HG03432 (cell line): ENCODE measurements around the gene LKAAEAR1.

Experiments used
- ATAC-seq: cut with Tn5 transposase; IDR thresholded peaks from one replicate; pipeline ENCODE4 v1.9.1; 2021; ENCODE audit warnings: mild to moderate bottlenecking, moderate library complexity; ENCODE audit not compliant: unreplicated experiment

Gene LKAAEAR1

DNA sequence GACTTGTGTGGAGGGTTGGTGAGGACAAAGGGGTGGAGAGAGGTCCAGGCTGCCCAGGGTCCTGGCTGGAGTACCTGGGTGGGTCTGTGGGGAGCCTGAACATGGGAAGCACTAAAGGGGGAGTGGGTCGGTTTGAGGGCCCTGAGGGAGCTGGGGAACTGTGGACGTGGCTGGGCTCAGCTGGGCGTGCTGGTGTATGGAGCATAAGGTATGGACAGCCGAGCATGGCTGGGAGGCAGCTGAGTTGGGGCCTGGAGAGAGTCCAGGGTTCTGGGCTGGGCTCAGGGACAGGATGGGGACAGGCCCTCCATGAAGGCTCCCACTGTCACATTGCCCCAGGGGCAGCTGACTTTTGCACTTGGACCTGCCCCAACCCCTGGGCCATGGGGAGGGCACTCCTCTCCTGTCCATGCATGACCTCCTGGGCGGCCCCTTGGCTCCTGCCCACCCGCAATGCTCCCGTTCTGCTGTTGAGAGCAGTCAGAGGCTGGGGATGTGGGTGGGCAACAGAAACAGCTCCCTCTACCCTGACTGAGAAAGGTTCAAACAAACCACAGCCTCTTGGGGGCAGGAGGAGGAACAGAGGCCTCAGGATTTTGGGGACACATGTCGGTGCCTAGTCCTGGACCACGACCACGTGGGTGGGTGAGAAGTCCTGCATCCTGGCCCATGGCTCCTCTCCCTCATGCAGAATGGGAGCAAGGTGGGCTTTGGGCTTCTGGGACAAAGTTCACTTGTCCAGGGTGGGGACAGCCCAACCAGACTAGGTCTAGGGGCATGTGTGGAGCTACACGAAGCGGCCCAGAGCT is 43.8 kb downstream of the LKAAEAR1 start:
- ATAC-seq, result no peak

DNA sequence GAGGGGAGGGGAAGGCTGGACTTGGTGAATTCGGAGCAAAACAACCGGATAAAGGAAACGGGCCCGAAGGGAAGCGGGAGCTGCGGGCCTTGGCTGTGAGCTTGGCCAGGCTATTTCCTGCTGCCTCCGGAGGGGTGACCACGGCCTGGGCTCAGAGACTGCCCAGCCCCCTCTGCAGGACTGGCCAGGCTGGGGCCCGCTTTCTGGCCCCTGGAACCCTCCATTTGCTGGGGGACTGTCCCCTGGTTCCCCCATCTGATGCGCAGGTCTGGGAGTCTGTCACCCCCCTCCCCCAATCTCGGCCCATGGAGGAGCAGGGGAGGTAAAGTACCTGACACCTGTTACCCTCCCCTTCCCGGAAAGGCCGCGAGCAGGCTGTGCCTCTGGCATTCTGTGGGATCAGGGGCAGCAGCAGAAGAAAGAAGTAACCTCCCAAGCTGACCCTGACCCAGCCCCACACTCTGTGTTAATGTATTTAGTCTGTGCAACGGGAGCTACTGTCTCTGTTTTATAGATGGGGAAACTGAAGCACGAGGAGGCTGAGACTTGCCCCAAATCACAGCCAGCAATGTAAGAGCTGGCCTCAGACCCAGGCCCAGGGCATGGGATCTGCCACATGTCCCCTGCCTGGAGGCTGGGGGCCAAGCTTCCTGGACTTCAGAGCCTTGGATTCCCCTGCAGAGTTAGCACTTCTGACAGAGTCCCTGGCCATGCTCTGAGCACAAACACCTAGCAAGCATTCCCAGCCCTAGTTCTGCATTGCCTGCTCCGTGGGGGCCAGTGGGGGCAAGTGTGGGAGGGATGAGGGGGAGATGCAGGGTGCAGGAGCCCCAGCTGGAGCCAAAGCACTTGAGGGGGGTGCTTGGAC is 44.7 kb downstream of the LKAAEAR1 start:
- ATAC-seq, result no peak

DNA sequence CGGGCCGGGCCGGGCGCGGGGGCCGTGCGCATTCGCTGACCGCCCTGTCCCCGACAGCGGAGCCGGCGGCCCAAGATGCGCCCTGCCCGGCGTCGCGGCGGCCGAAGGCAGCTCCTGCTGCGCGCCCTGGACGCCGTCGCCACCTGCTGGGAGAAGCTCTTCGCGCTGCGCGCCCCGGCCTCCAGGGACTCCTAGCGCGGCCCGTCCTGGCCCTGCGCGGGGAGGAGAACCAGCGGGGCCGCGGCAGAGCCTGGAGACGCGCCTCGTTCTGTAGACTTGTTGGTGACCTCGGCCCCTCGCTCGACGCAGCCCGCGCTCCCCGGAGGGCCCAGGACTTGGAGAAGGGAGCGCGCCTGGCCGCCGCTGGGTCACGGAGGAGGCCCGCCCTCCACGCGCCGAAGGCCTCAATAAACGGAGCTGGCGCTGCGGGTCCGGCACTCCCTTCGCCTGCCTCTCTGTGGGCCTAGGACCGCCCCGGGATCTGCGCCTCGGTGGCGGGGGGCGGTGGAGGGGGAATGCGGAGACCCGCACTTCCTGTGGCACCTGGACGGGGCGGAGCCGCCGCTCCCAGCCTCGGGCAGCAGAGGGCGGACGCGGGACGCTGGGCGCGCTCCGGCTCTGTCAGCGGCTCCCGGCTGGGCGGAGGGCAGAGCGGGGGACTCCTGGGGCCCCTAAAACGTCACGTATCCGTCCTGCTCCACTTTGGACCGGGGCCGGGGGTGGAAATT is 45.5 kb downstream of the LKAAEAR1 start:
- peak; percentile 56 for ATAC-seq

DNA sequence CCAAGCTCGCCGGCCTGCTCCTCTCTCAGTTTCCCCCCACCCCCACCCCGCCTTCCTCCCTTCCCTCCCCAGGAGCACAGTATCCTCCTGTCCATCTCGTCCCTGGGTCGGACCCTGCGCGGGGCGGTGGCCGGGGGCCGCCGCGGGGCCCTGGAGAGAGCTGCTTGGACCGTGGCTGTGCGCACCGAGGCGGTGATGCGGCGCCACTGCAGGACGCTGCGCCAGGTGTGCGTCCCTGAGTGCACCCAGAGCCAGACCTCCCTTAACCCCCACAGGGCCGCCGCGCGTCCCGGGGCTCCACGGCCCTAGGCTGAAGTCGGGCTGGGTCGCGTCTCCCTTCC is 46.0 kb downstream of the LKAAEAR1 start:
- ATAC-seq, result peak; percentile 41

DNA sequence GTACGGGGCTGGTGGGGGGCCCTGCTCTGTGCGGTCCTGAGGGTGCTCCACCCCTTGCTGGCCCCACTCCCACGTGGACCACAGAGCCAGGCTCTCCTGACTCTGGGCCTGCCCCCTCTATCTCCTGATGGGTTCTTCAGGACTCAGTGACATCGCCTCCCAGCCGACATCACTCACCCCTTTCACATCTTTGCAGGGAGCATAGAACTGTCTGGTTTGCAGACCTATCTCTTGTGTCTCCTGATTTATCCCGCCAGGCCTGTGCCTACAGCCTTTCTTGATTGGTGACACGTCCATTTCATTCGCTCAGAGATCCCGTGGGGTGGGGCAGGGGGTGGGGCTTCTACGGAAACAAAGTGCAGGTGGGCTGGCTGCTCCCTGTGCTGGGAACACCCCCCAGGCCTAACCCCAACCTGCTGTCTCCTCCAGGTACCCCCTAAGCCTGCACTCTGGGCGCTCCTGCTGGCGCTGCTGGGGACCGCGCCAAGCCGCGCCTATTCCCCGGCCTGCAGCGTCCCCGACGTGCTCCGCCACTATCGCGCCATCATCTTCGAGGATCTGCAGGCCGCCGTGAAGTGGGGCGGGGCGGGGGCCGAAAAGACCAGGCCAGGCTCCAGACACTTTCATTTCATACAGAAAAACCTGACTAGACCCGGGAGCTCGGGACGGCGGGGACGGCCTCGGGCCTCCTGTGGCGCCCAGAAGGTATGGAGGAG is 46.5 kb downstream of the LKAAEAR1 start:
- ATAC-seq, result no peak

DNA sequence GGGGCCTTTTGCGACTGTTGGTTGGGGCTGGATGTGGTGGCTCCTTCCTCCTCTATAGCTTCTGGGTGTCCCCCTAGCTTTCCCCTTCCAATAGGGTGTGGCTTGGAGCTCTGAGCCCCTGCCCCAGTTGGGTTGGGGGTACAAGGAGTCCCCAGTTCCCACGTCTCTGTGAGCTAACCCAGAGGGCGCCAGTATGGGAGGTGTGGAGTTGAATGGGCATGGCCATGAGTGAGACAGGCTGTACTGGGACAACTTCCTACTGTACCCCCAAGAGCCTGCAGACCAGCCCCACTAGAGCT is 47.0 kb downstream of the LKAAEAR1 start:
- no peak for ATAC-seq

DNA sequence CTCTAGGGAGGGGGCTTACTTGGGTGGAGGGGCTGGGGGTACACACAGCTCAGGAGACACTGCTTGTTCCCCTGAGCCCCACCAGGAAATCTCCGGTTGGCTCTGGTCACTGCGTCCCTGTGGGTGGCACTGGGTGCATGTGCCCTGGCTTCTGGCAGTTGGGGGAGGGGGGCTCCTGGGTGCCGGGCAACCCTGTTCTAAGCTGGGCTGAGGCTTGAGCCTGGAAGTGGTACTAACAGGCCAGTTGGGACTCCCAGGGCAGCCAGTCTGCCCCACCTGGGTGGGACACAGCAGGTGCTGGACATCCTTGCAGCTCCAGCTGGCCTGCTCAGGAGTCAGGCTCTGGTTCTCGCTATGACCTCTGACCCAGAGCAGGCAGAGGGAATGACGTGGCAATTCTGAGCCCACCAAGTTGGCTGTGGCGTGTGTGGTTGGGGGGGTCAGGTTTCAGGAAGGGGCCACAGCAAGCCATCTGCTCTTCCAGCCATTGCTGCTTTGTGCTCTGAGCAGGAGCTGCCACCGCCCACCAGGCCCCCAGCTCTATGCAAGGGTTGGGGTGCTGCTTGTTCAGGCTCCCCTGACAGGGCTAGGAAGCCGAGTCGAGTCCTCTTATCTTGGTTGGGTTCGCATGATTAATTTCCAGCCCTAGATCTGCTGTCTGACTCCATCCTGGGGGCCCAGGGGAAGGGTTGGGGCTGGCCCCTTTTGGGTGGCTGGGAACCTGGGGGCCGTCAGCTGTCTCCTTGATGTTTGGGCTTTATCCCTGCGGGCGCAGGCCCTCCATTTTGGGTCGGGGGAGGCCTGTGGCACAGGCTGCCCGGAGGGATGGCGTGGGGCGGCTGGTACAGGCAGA is 47.6 kb downstream of the LKAAEAR1 start:
- ATAC-seq, result no peak

DNA sequence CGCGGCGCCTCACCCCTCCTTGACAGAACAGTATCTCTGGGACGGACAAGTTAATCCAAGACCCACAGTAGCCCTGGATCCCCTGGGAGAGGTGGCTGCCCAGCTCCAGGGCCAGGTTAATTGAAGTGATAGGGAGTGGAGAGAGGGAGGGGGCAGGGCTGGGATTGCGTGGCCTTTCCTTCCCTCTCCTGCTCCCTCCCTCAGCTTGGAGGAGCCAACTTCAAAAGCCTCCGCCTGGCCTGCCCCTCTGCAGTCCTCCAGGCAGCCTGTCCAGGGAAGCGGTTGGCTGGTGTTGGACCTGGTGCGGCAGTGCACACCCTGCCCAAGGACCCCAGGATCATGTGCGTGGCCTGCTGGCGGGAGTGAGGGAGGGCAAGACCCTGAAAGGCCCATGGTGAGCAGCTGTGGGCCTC is 48.3 kb downstream of the LKAAEAR1 start, which contains the start of gene C20orf204:
Gene C20orf204 (plus strand): TSS at position 250 of the 413 bp plus-strand sequence. CDS start 142 bp downstream, at position 392.
- no peak for ATAC-seq

DNA sequence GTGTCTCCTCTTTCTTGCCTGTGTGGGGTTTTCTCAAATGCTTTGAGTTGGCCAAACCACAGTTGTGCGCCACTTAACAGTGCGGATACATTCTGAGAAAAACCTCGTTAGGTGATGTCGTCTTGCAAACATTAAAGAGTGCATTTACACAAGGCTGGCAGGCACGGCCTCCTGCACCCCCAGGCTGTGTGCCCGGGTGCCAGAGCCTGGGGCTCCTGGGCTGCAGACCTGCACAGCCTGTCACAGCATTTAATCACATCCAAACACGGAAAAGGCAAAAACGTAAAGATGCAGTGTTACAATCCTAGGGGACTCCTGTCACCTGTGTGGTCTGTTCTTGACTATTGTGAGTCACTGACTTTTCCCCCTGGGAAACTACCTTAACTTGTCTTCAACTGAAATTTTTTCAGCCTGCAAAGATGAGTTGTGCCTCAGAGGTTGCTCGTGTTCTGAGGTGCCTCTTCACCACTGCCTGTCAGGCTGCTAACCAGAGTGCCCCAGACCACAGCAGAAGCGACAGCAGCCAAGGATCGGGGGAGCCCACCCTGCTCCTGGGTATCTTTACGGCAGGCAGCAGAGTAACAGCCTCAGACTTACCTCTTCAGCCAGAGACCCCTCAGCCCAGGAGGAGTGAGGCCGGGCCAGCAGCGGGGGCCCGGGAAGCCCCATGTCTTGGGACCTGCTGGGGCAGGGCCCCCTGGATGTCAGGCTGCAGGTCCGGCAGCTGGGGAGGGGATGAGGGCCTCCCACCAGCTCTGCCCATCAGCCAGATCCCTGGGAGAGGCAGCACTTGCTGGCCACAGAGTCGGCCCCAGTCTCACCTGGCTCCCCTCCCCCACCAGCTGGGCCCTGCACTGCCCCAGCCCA is 48.9 kb downstream of the LKAAEAR1 start:
- no peak for ATAC-seq

DNA sequence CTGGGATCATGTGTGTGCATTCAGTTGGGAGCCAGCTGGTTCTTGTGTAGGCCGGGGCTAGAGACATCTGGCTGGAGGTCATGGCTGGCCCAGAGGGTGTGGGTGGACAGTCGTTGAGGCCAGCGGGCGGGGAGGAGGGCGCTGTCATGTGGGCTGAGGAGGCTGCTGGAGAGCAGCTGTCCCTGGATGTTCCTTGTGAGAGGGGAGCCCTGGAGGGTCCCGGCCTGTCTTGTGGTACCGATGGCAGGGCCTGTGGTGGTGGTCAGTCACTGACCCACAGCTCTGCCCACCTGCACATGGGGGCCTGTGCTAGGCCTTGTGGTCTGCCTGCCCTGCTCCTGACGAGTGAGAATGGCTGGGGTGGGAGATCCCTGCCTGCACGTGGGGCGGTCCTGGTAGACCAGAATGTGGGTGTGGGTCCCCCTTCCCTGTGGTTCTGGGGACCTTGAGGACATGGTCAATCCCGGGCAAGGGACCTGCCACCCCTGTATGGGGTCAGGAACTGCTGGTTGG is 50.2 kb downstream of the LKAAEAR1 start:
- no peak for ATAC-seq
